IPS DF 19.7 (cell line): Measurements from ENCODE around the gene DIPK1A.
"Not testable (repeated sequence)": the region's sequence is repeated elsewhere in the genome, so short reads cannot be mapped to it uniquely, and the experiment has no call there.

Experiments used
- DNase-seq: peaks from one replicate; pipeline ENCODE4 v3.0.0-alpha.2; 2013; ENCODE audit warnings: low read depth, low spot score

The DIPK1A gene

GRCh38 chr1:92980732-92981647 is 19.7 kb upstream of the DIPK1A start:
- DNase-seq = no peak

- no peak for DNase-seq
Measured at GRCh38 chr1:92975551-92976232, 14.4 kb upstream of the DIPK1A start.

GRCh38 chr1:92974112-92974511 is 12.8 kb upstream of the DIPK1A start:
- DNase-seq = not testable (repeated sequence)

- DNase-seq = no peak
Measured at GRCh38 chr1:92973203-92973897, 12.1 kb upstream of the DIPK1A start.

GRCh38 chr1:92972409-92973129 is 11.3 kb upstream of the DIPK1A start:
- DNase-seq = no peak

GRCh38 chr1:92971932-92972331 is 10.7 kb upstream of the DIPK1A start:
- not testable (repeated sequence) for DNase-seq

GRCh38 chr1:92970990-92971689 is 9.9 kb upstream of the DIPK1A start:
- DNase-seq = no peak

GRCh38 chr1:92969517-92969916 is 8.3 kb upstream of the DIPK1A start:
- no peak for DNase-seq

- DNase-seq = no peak
Measured at GRCh38 chr1:92968138-92969032, 7.1 kb upstream of the DIPK1A start.

GRCh38 chr1:92964998-92965397 is 3.7 kb upstream of the DIPK1A start:
- no peak for DNase-seq

GRCh38 chr1:92964316-92964715 is 3.1 kb upstream of the DIPK1A start:
- no peak for DNase-seq

- no peak for DNase-seq
Measured at GRCh38 chr1:92961896-92962752, 862 bp upstream of the DIPK1A start.

- no peak for DNase-seq
Measured at GRCh38 chr1:92960395-92961130, 699 bp downstream of the DIPK1A start.

- no peak for DNase-seq
Measured at GRCh38 chr1:92958203-92958970, 2.9 kb downstream of the DIPK1A start.

- DNase-seq = no peak
Measured at GRCh38 chr1:92957030-92957734, 4.1 kb downstream of the DIPK1A start.

GRCh38 chr1:92956254-92957029 is 4.8 kb downstream of the DIPK1A start:
- DNase-seq = no peak
